GM04503 (cell line): ENCODE results near the gene ADIG.

Source experiments
- DNase-seq: peaks from one replicate; pipeline ENCODE4 v3.0.0-alpha.2; 2012; ENCODE audit warnings: low read depth

ADIG gene

DNA sequence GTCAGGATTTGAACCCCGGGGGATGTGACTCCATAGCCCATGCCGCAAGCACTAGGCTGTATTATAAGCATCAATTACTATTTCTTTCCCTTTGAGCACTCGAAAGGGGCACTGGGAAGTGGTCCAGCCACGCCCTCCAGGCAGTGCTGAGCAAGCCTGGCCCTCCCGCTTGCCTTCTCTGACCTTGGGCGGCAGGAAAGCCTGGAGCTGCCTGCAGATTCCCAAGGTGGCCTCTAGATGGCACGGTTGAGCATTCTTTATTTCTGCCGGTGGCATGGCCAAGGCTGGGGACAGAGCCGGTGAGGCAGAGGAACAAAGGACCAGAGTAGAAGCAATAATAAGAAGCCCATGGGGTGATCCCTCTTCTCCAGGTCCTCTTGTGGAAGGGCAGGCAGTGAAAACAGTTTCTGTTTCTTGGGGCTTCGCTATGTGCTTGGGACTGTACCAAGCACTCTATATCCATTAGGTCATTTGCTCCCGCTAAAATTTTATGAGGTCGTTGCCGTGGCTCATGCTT is 52.6 kb downstream of the ADIG start:
- no peak for DNase-seq

DNA sequence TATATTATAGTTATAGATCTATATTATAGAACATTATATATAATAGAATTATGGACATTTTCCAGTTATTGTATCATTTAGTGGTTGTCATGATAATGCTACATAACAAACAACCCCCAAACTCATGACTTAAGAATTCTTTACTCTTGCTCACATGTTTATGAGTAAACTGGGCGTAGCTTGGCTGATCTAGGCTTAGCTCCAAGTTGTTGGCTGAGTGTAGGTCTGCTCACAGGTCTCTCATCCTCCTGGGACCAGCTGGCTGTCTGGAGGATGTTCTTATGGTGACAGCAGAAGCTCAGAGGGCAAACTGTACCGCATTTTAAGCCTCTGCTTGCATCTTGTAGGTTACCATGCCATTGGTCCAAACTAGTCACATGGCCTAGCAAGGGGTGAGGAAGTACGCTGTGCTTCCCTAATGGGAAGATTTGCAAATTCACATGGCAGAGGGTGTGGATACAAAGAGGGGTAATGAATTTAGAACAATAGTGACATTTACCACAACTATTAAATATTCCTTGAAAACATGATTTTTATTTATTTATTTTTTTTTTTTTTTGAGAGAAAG is 54.8 kb downstream of the ADIG start:
- DNase-seq = no peak
